Hematopoietic multipotent progenitor cell treated with erythropoietin and hydrocortisone succinate and interleukin-3 and kit ligand, for 15 days (in vitro differentiated cells): ENCODE data around the gene APLP1.
"Not testable (repeated sequence)": the region's sequence is repeated elsewhere in the genome, so short reads cannot be mapped to it uniquely, and the experiment has no call there.

Source experiments
- DNase-seq: peaks from one replicate; pipeline ENCODE4 v3.0.0-alpha.2; 2015; ENCODE audit warnings: low spot score

Gene APLP1

GRCh38 chr19:35882114-35882832 lies 13.9 kb downstream of the APLP1 start:
- DNase-seq = peak; percentile 29

- no peak for DNase-seq
Observed at GRCh38 chr19:35883882-35884281, 15.5 kb downstream of the APLP1 start.

GRCh38 chr19:35885225-35885738 lies 16.9 kb downstream of the APLP1 start:
- no peak for DNase-seq

GRCh38 chr19:35885904-35886303 lies 17.5 kb downstream of the APLP1 start:
- DNase-seq = no peak

GRCh38 chr19:35887197-35887596 lies 18.8 kb downstream of the APLP1 start:
- no peak for DNase-seq

GRCh38 chr19:35888398-35888797 lies 20.0 kb downstream of the APLP1 start:
- DNase-seq = no peak

GRCh38 chr19:35889370-35890112 lies 21.2 kb downstream of the APLP1 start:
- DNase-seq = no peak

GRCh38 chr19:35890113-35890650 lies 21.8 kb downstream of the APLP1 start:
- DNase-seq = no peak

GRCh38 chr19:35891819-35892218 lies 23.4 kb downstream of the APLP1 start:
- DNase-seq = not testable (repeated sequence)

- no peak for DNase-seq
Observed at GRCh38 chr19:35894342-35894741, 26.0 kb downstream of the APLP1 start.

- no peak for DNase-seq
Observed at GRCh38 chr19:35895911-35896642, 27.7 kb downstream of the APLP1 start.

- no peak for DNase-seq
Observed at GRCh38 chr19:35896643-35897040, 28.3 kb downstream of the APLP1 start.

GRCh38 chr19:35897706-35898451 lies 29.5 kb downstream of the APLP1 start:
- no peak for DNase-seq

GRCh38 chr19:35898499-35898809 lies 30.1 kb downstream of the APLP1 start:
- no peak for DNase-seq

GRCh38 chr19:35899547-35900214 lies 31.3 kb downstream of the APLP1 start:
- DNase-seq = peak; percentile 47

GRCh38 chr19:35901055-35901644 lies 32.8 kb downstream of the APLP1 start:
- no peak for DNase-seq

- DNase-seq = no peak
Observed at GRCh38 chr19:35901854-35902661, 33.7 kb downstream of the APLP1 start, which contains the start of gene HCST. Gene HCST (plus strand): TSS chr19:35902529. CDS start chr19:35902594, 65 bp downstream.

- no peak for DNase-seq
Observed at GRCh38 chr19:35902870-35903475, 34.6 kb downstream of the APLP1 start.

GRCh38 chr19:35903550-35904179 lies 35.3 kb downstream of the APLP1 start:
- peak; percentile 31 for DNase-seq
